Activated CD8-positive, alpha-beta memory T cell treated with anti-CD3 and anti-CD28 coated beads, Interleukin-2, amount 10 ng/mL, durations not matched to agents 7 days and 5 days (primary cell): ENCODE measurements around the gene GP9. TPM values are rescaled to one million over a fixed set of nuclear protein-coding genes. Genes with fewer than 3 reads are reported as not detected.
A peak's percentile ranks its signal among the peaks of the same experiment; 100 is the strongest.

Experiments
- ATAC-seq: fragments of 150-1000 bp; cut with Tn5 transposase; one replicate; pipeline ENCODE4 v1.10.0; 2021; ENCODE audit warnings: moderate library complexity
- CTCF ChIA-PET: fragments of 350-600 bp; sonication (Branson Sonifier 250); formaldehyde crosslinking; loops from one replicate; lab custom pipeline; 2021; ENCODE audit warnings: antibody characterized with exemption; lab: Charles Lee
- DNase-seq: peaks from one replicate; pipeline ENCODE4 v3.0.0-alpha.2; 2020
- H3K27ac Mint-ChIP-seq: one replicate; pipeline ENCODE4 v1.8.0; 2021; ENCODE audit warnings: mild to moderate bottlenecking, mixed read lengths
- H3K27me3 Mint-ChIP-seq: one replicate; pipeline ENCODE4 v1.8.0; 2021; ENCODE audit warnings: mixed read lengths
- H3K36me3 Mint-ChIP-seq: one replicate; pipeline ENCODE4 v1.8.0; 2021; ENCODE audit warnings: mild to moderate bottlenecking, mixed read lengths
- H3K4me1 Mint-ChIP-seq: one replicate; pipeline ENCODE4 v1.8.0; 2021; ENCODE audit warnings: mixed read lengths
- H3K4me3 Mint-ChIP-seq: one replicate; pipeline ENCODE4 v1.8.0; 2021; ENCODE audit warnings: mild to moderate bottlenecking, moderate library complexity, mixed read lengths
- H3K9me3 Mint-ChIP-seq: one replicate; pipeline ENCODE4 v1.8.0; 2022; ENCODE audit warnings: low read depth, mixed read lengths
- total RNA-seq, 2 experiments: library from RNA; stranded (reverse); gene quantifications; one replicate each; pipeline ENCODE4 v1.2.3, GENCODE V29; 2021

GP9 gene
- total RNA-seq, 2 experiments from 2014 or later = not detected

- Mint-ChIP-seq H3K27me3 (no peaks in the 10 kb centered on the region), H3K4me1 (peaks cover 36% of the 10 kb centered on the region), H3K36me3 (peaks cover 1% of the 10 kb centered on the region), H3K27ac (no peak overlapping the region), H3K4me3 (no peak overlapping the region), H3K9me3 (no peaks in the 10 kb centered on the region)
- ATAC-seq (no peak), DNase-seq (no peak)
- CTCF ChIA-PET = interaction anchor here (0.8 to 3.1 kb wide), 2 partner anchors 32 to 50 kb away, joined by 3 to 10 read pairs; no protein-coding TSS in a partner anchor
Observed at GRCh38 chr3:129021140-129021551, 39.4 kb upstream of the GP9 start.

GRCh38 chr3:129022114-129023007 lies 38.2 kb upstream of the GP9 start:
- CTCF ChIA-PET = interaction anchor here (0.6 to 3.1 kb wide), 7 partner anchors 9 to 224 kb away, joined by 3 to 10 read pairs (median 4); no protein-coding TSS in a partner anchor
- Mint-ChIP-seq H3K27ac (peak overlapping the region; percentile 55), H3K36me3 (peaks cover 1% of the 10 kb centered on the region), H3K4me3 (no peak overlapping the region), H3K9me3 (no peaks in the 10 kb centered on the region), H3K4me1 (peaks cover 34% of the 10 kb centered on the region), H3K27me3 (no peaks in the 10 kb centered on the region)
- DNase-seq = no peak
- ATAC-seq = no peak

GRCh38 chr3:129023008-129023358 lies 37.6 kb upstream of the GP9 start:
- Mint-ChIP-seq H3K9me3 (no peaks in the 10 kb centered on the region), H3K36me3 (peaks cover 1% of the 10 kb centered on the region), H3K4me1 (peaks cover 28% of the 10 kb centered on the region), H3K4me3 (no peak overlapping the region), H3K27me3 (no peaks in the 10 kb centered on the region), H3K27ac (peak overlapping the region; percentile 55)
- ATAC-seq (no peak), DNase-seq (no peak)
- CTCF ChIA-PET = interaction anchor here (0.6 to 1.8 kb wide), 5 partner anchors 10 to 223 kb away, joined by 3 to 4 read pairs (median 4); no protein-coding TSS in a partner anchor

DNA sequence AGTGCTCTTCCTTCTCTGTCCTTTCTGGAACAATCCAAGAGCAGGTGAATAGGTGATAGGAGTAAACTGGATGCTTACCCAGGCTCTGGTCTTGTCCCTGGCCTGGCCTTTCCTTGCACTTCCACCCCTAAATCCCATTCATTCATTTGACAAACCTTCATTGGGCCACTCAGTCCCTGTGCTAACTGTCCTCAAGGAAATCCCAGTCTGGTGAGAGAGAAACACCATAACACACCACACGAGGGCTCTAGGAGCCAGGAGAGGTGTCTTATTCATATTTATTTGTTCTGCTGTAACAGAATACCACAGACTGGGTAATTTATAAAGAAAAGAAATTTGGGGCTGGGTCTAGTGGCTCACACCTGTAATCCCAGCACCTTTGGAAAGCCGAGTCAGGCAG lies 36.7 kb upstream of the GP9 start:
- H3K27me3 Mint-ChIP-seq = peaks cover 3% of the 10 kb centered on the region
- H3K36me3 Mint-ChIP-seq = peaks cover 1% of the 10 kb centered on the region
- no peak overlapping the region for H3K27ac Mint-ChIP-seq
- ATAC-seq (no peak), DNase-seq (no peak)
- no peak overlapping the region for H3K4me3 Mint-ChIP-seq
- peaks cover 27% of the 10 kb centered on the region for H3K4me1 Mint-ChIP-seq
- CTCF ChIA-PET = interaction anchor here (1.0 to 5.0 kb wide), 4 partner anchors 9 to 222 kb away, joined by 3 to 111 read pairs (median 4); no protein-coding TSS in a partner anchor
- no peaks in the 10 kb centered on the region for H3K9me3 Mint-ChIP-seq

GRCh38 chr3:129025108-129025507 lies 35.5 kb upstream of the GP9 start:
- Mint-ChIP-seq H3K36me3 (peaks cover 1% of the 10 kb centered on the region), H3K27me3 (peaks cover 6% of the 10 kb centered on the region), H3K4me1 (peaks cover 27% of the 10 kb centered on the region), H3K4me3 (no peak overlapping the region), H3K9me3 (no peaks in the 10 kb centered on the region), H3K27ac (no peak overlapping the region)
- no peak for ATAC-seq
- CTCF ChIA-PET = interaction anchor here (1.2 to 5.0 kb wide), 6 partner anchors 10 to 220 kb away, joined by 3 to 111 read pairs (median 6); partner anchors contain the start of gene CFAP92
- no peak for DNase-seq

GRCh38 chr3:129025691-129026435 lies 34.7 kb upstream of the GP9 start:
- Mint-ChIP-seq H3K27me3 (peaks cover 6% of the 10 kb centered on the region), H3K4me3 (peak overlapping the region; percentile 80), H3K9me3 (no peaks in the 10 kb centered on the region), H3K36me3 (peaks cover 1% of the 10 kb centered on the region), H3K27ac (peak overlapping the region; percentile 96), H3K4me1 (peaks cover 27% of the 10 kb centered on the region)
- CTCF ChIA-PET = interaction anchor here (0.7 to 5.0 kb wide), 17 partner anchors 11 to 220 kb away, joined by 3 to 111 read pairs (median 5); partner anchors contain the start of gene CFAP92
- no peak for DNase-seq
- ATAC-seq = no peak

DNA sequence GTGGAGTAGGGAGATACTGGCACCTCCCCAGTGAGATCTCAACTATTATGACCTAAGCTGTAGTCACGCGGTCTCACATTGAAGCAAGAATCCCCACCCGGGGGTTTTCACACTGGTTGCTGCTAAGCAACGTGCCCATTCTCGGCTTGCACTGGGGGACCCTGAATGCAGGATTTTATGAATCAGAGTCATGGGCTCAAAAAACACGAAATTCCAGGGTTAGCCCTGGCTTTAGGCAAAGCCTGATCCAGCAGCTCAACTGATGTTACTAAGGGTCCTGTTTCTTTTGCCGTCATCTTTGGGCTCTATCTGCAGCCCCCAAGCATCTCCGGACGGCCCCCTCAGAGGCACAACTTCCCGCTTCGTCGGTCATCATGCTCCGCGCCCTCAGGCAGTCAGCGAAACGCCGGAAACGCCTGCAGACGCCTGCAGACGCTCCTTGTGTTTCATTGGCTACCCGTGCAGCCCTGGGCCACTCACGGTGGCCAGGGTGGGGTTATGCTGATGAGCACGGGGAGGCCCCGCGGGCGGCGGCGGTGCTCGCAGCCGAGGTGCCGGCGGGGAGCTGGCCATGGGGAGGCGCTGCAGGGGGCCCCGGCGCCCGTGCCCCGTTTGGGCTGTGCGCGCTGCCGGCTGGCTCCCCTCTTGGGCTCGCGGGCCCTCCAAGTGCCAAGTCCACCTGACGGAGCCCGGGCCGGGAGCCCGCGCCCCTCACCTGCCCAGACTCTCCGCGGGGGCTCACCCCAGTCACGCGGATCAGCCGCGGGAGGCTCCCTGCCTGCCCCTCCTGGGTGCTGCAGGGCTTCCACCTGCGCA lies 33.6 kb upstream of the GP9 start:
- Mint-ChIP-seq H3K36me3 (peaks cover 1% of the 10 kb centered on the region), H3K4me1 (peaks cover 24% of the 10 kb centered on the region), H3K27me3 (peaks cover 6% of the 10 kb centered on the region), H3K4me3 (peak overlapping the region; percentile 80), H3K27ac (peak overlapping the region; percentile 96), H3K9me3 (no peaks in the 10 kb centered on the region)
- CTCF ChIA-PET = interaction anchor here (0.6 to 5.0 kb wide), 28 partner anchors 10 to 222 kb away, joined by 3 to 111 read pairs (median 5); partner anchors contain the start of genes CFAP92 and COPG1
- ATAC-seq (peak; percentile 100), DNase-seq (peak; percentile 97)

DNA sequence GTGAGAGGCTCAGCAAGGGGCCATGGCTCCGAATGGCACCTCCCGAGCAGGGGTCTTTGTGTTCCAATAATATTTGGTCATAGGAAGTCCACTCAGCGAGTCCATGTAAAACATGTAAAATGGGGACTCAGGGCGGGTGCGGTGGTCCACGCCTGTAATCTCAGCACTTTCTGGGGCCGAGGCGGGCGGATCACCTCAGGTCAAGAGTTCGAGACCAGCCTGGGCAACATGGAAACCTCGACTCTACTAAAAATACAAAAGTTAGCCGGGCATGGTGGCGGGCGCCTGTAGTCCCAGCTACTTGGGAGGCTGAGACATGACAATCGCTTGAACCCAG lies 33.1 kb upstream of the GP9 start:
- no peak for ATAC-seq
- Mint-ChIP-seq H3K9me3 (no peaks in the 10 kb centered on the region), H3K27me3 (peaks cover 6% of the 10 kb centered on the region), H3K4me1 (peaks cover 19% of the 10 kb centered on the region), H3K36me3 (peaks cover 1% of the 10 kb centered on the region), H3K27ac (no peak overlapping the region), H3K4me3 (peak overlapping the region; percentile 30)
- CTCF ChIA-PET = interaction anchor here (0.6 to 5.0 kb wide), 22 partner anchors 9 to 222 kb away, joined by 3 to 111 read pairs (median 5); partner anchors contain the start of genes CFAP92 and COPG1
- no peak for DNase-seq

GRCh38 chr3:129028866-129029265 lies 31.7 kb upstream of the GP9 start:
- H3K4me1 Mint-ChIP-seq = peaks cover 12% of the 10 kb centered on the region
- no peaks in the 10 kb centered on the region for H3K9me3 Mint-ChIP-seq
- DNase-seq (no peak), ATAC-seq (no peak)
- CTCF ChIA-PET = interaction anchor here (1.4 to 5.0 kb wide), 8 partner anchors 11 to 217 kb away, joined by 4 to 111 read pairs (median 14); no protein-coding TSS in a partner anchor
- H3K36me3 Mint-ChIP-seq = peaks cover 1% of the 10 kb centered on the region
- no peak overlapping the region for H3K27ac Mint-ChIP-seq
- H3K27me3 Mint-ChIP-seq = peaks cover 6% of the 10 kb centered on the region
- no peak overlapping the region for H3K4me3 Mint-ChIP-seq

DNA sequence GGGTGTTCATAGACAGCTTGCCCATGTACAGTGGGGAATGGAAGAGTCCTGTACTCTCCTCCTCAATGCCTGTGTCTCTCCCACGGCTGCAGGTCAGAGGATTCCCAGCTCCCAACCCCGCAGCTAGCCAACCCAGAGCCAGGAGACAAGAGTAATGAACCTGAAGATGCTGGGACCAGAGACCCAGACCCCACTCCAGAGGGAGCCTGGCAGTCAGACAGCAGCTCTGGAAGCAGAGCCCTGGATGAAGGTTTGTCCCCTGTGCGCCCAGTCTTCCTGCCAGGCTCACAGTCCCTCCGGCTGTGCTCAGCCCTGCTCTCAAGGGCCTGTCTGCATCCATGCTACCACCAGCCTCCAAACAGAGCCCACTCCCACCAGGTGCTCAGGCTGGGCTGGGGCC lies 30.0 kb upstream of the GP9 start:
- DNase-seq = no peak
- no peak for ATAC-seq
- Mint-ChIP-seq H3K27ac (no peak overlapping the region), H3K4me1 (peaks cover 13% of the 10 kb centered on the region), H3K27me3 (peaks cover 6% of the 10 kb centered on the region), H3K9me3 (no peaks in the 10 kb centered on the region), H3K36me3 (no peaks in the 10 kb centered on the region), H3K4me3 (no peak overlapping the region)
- CTCF ChIA-PET = interaction anchor here (1.0 to 1.5 kb wide), 5 partner anchors 15 to 217 kb away, joined by 3 to 8 read pairs (median 6); no protein-coding TSS in a partner anchor

GRCh38 chr3:129031476-129032215 lies 28.9 kb upstream of the GP9 start:
- DNase-seq (no peak), ATAC-seq (no peak)
- no peaks in the 10 kb centered on the region for H3K36me3 Mint-ChIP-seq
- no peak overlapping the region for H3K27ac Mint-ChIP-seq
- peaks cover 8% of the 10 kb centered on the region for H3K4me1 Mint-ChIP-seq
- H3K9me3 Mint-ChIP-seq = no peaks in the 10 kb centered on the region
- CTCF ChIA-PET = interaction anchor here (1.2 kb wide), 1 partner anchor 61 kb away, joined by 4 read pairs; no protein-coding TSS in a partner anchor
- no peak overlapping the region for H3K4me3 Mint-ChIP-seq
- H3K27me3 Mint-ChIP-seq = peaks cover 7% of the 10 kb centered on the region

DNA sequence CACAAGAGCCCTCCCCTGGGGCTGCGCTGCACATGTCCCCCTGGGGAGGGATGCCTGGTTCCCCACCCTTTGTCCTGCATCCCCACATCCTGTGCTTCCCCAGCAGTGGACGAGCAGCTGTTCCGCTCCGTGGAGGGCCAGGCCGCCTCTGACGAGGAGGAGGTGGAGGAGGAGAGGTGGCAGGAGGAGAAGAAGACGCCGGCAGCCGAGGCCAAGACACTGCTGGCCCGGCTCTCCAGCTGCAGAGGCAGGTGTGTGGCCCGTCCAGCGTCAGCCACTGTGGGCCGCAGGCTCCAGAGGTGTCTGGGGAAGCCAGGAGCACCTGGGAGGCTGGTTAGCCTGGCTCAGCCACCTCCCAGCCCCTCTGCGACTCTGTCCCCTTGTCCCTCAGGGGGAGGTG lies 27.9 kb upstream of the GP9 start:
- Mint-ChIP-seq H3K4me1 (peaks cover 4% of the 10 kb centered on the region), H3K27me3 (peaks cover 10% of the 10 kb centered on the region), H3K36me3 (no peaks in the 10 kb centered on the region), H3K9me3 (no peaks in the 10 kb centered on the region), H3K4me3 (no peak overlapping the region), H3K27ac (no peak overlapping the region)
- no peak for DNase-seq
- no peak for ATAC-seq
- CTCF ChIA-PET = interaction anchor here (1.0 kb wide), 1 partner anchor 21 kb away, joined by 3 read pairs; no protein-coding TSS in a partner anchor
